ENCODE data around the gene GNRHR.
"Not testable (repeated sequence)": the region's sequence is repeated elsewhere in the genome, so short reads cannot be mapped to it uniquely, and the experiment has no call there.

Gene GNRHR

DNA sequence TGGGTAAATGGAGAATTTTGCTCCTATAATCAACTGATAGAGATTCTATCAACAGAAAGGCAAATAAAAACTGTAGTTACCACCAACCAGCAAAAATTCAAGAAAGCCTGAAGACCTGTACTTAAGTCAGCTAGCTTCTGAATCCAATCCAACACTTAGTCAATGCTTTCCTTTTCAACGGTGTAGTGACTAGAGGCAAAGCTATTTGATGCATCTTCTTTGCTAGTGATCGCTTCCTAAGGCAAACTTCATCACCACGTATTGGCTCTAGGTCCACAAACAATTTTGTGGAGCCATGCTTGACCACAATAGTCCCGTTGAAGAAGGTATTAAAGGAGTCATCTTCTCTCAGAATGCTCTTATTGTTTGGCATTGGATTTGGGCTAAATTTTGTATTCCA is 28.2 kb downstream of the GNRHR start:
- DNase-seq = no peak

DNA sequence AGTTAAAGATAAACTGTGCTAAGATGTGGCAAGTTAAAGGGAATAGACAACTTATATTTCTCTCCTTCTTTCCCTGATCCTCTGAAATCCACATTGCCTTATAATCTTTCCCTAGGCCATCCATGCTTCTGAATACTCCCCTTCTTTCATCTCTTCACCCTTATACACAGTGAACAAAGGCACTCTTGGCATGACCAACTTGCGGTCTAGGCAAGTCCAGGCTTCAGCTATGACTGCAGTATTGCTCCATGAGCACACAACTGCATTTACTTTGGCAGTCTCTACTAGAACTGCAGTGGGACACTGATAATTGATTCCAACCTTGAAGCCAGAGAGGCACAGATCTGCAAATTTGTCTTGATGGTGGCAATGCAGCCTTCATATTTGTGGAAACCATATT is 29.1 kb downstream of the GNRHR start:
- DNase-seq = no peak

DNA sequence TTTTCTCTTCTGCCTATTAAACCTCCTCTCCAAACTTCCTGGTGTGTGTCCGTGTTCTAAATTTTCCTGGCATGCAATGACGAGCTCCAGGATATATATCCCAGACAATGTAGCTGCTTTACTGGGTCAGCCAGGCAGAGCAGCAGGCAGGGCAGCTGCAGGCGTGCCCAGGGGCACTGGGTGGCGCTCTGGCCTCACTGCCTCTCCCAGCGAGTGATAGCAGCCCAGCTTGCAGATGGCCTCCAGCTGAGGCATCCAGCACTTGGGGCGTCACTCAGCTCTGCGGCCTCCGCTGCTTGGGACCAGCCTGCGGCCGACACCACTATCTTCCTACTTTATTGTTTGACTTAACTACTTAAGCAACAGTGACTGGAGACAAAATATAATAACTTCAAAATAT is 30.2 kb downstream of the GNRHR start:
- DNase-seq = no peak

DNA sequence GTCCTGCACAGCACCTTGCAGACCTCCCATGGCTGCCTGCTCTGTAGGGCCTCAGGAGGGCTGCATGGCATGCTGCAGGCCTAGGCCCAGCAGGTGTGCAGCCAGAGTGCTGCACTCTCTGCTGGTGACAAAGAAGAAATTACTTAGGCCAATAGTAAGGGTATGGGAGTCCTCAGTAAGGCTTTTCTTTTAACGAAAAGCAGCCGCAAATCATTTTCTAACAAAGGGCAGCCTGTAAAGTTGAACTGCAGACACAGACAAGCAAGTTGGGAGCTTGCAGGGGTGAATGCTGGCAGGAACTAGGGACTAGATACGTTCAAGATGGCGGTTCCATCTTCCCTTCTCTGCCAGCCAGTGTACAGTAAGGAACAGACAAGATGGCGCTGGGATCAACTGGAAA is 30.8 kb downstream of the GNRHR start:
- no peak for DNase-seq

DNA sequence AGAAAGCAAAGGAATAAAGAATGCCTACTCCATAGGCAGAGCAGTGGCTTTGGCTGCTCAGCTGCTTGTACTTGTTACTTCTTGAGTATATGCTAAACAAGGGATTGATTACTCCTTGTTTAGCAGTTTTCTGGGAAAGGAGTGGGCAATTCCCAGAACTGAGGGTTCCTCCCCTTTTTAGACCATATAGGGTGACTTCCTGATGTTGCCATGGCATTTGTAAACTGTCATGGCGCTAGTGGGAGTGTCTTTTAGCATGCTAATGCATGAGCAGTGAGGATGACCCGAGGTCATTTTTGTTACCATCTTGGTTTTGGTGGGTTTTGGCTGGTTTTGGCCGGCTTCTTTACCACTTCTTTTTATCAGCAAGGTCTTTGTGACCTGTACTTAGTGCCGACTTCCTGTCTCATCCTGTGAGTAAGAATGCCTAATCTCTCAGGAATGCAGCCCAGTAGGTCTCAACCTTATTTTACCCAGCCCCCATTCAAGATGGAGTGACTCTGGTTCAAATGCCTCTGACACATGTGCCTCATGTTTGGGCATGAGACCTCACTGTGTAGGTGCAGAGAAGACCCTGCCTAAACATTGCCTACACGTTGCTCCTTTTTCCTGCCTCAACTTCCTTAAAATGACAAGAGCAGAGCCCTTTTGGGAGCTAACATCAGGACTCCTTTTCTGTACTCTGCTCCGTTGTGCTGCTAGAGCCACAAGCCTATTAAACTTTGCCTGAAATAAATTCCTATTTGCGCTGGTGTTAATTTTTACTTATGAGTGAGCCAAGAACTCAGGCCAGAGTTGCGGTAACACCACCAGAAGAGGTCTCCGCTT is 32.2 kb downstream of the GNRHR start:
- no peak for DNase-seq

DNA sequence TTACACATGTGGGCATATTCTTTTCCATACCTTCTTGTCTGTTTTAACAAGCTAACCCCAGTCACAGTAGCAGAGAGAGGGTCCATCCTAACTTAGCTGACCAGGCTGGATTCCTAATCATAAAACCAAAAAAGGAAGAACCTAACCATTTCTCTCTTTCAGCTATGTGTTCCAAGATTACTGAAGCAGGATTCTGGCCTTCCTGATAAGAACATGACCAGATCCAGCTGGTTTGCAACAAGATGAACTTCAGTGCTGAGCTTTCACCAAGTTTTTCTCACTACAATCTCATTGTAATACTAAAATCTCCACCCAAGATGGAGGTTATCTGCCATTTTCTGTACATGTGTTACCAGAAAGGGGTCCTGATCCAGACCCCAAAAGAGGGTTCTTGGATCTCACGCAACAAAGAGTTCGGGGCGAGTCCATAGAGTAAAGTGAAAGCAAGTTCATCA is 32.8 kb downstream of the GNRHR start:
- no peak for DNase-seq

DNA sequence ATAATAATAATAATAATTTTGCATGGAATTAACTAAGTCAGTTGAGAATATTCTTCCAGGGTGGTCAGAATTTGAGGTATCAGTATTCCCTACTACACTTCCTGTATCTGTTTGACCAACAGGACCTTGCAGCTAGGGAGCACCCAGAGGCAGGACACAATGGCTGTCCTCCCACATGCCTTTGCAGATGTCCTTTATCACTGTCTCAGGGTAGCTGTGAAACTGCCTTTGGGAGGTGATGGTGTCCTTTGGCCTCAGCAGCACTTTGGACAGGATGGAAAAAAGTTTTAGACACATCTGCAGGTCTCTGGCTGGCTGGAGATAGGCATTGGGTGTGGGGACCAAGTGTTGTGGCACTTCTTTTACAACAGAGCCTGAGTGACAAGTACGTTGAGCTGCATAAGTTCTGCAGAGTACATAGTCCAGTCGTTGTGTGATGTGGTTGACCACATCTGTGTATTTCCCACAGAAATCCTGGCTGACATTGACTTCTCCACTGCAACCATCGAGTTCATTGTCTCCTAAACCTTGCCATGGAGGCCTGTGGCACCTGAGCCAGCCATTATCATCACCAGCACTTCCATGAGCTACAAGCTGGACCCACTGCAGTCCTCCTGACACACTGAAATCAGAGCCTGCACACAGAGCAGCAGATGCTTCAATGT is 34.1 kb downstream of the GNRHR start:
- DNase-seq = no peak

GRCh38 chr4:67718848-67719247 is 35.3 kb downstream of the GNRHR start:
- DNase-seq = no peak

DNA sequence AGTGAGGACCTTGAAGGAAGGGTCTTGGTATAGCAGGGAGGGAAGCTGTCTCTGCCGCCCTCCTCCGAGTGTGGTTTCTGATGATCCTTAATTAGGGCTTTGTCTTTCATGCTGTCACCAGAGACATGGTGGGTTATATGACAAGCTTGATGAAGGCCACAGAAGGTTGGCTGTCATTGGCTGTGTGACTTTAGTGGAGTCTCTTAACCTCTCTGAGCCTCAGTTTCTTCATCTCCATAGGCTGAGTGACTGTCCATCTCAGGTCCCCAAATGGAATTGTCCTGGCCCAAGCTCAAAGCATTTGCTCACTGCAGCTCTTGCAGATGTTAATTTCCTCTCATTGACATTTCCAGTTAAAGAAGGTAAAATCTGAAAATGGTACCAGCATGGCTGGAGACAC is 36.6 kb downstream of the GNRHR start:
- no peak for DNase-seq

DNA sequence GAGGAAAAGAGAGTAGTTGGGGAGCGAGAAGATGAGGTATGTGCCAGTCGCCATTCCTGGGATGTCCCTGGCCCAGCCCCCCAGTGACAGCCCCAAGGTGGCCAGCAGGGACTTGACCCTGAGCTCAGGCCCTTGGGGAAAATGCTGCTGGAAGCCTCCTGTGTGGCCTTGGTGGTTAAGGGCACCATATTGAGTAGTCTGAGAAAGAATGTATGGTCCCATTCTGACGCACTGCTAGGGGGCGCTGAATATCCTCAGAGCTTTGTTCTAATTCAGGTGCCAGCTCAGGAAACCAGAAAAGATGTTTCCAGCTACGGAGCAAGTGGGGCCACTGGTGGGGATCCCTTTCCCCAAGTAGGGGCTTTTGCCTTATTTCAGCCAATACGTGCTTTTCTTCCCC is 39.2 kb downstream of the GNRHR start:
- no peak for DNase-seq

GRCh38 chr4:67714248-67714583 is 40.0 kb downstream of the GNRHR start:
- no peak for DNase-seq

DNA sequence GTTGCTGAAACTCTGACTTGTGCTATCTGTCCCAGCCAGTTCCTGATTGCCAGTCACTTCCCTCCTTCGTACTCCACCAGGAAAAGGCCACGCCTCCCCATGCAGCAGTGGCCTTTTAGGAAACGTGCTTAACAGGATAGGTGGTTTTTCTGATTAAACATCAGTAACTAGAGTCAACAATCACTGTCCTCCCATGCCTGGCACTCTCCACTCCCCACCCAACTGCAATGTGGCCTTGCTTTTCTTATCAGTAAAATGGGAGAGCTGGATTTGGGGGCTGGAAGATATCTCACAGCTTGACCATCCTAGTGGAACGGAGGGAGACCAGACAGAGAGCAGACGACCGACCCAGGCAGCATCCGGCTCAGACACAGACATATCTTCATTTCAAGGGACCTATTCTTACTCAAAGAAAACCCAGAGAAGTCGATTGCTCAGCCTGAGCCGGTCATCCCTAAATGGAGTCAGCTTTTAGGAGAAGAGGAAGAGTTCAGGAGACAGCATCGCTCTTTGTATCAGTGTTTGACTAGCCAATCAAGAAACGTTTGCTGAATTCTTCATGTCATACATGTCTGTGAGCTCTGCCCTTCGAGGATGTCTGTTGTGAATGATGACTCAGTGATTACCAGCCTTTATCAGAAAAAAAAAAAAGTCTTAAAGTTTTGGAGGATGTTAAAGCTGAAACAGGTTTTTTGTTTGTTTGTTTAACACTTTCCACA is 40.5 kb downstream of the GNRHR start:
- no peak for DNase-seq

GRCh38 chr4:67712650-67713528 is 41.3 kb downstream of the GNRHR start:
- no peak for DNase-seq

- DNase-seq = no peak
Observed at GRCh38 chr4:67712000-67712625, 42.1 kb downstream of the GNRHR start.

GRCh38 chr4:67706682-67707081 is 47.5 kb downstream of the GNRHR start:
- DNase-seq = not testable (repeated sequence)

DNA sequence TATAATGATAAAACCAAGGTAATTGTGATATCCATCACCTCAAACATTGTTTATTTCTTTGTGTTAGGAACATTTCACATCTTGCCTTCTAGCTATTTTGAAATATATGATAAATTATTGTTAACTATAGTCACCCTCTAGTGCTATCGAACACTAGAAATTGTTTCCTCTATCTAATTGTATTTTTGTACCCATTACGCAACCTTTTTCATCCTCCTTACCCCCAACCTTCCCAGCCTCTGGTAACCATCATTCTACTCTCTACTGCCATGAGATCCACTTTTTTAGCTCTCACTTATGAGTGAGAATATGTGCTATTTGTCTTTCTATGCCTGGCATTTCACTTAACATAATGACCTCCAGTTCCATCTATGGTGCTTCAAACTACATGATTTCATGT is 49.3 kb downstream of the GNRHR start:
- no peak for DNase-seq

GRCh38 chr4:67702166-67702565 is 52.0 kb downstream of the GNRHR start:
- DNase-seq = no peak

GRCh38 chr4:67701517-67701850 is 52.7 kb downstream of the GNRHR start:
- DNase-seq = no peak

- DNase-seq = peak; percentile 90
Observed at GRCh38 chr4:67700738-67701516, 53.3 kb downstream of the GNRHR start, which contains the start of gene UBA6. TSS of gene UBA6 (minus strand) at chr4:67701155. CDS start at chr4:67701119, 36 bp downstream.

GRCh38 chr4:67700116-67700737 is 54.0 kb downstream of the GNRHR start:
- DNase-seq = peak; percentile 23

GRCh38 chr4:67699603-67700002 is 54.6 kb downstream of the GNRHR start:
- peak; percentile 23 for DNase-seq

Data from GF-D8 (cell line).